PFSK-1 (cell line): ENCODE data around the gene MYBPH.

Experiments
- FOXP2 ChIP-seq: optimal IDR thresholded peaks from 2 replicates; pipeline ENCODE3; 2011; ENCODE audit warnings: borderline replicate concordance, control low read depth, inconsistent platforms; ENCODE audit not compliant: insufficient read depth; ENCODE audit errors: extremely low read length, extremely low read depth
- POLR2AphosphoS5 ChIP-seq: IDR thresholded peaks from 2 replicates; pipeline ENCODE4 v1.6.1; 2012; ENCODE audit warnings: low read depth, mild to moderate bottlenecking, control low read depth, low read length, moderate library complexity
- REST ChIP-seq, 2 experiments: IDR thresholded peaks; 2 replicates each; pipeline versions ENCODE4 v1.6.1 to v1.8.0; 2011 to 2012; ENCODE audit warnings: low read depth in 2 of 2, low read length in 2 of 2, control low read depth in 1 of 2, inconsistent platforms in 1 of 2, mild to moderate bottlenecking in 1 of 2, moderate library complexity in 1 of 2; ENCODE audit not compliant: insufficient read depth in 1 of 2
- SIN3A ChIP-seq: IDR thresholded peaks from 2 replicates; pipeline ENCODE4 v1.6.1; 2012; ENCODE audit warnings: mild to moderate bottlenecking, low read length, moderate library complexity, borderline replicate concordance; ENCODE audit not compliant: insufficient read depth
- TAF1 ChIP-seq: IDR thresholded peaks from 2 replicates; pipeline ENCODE4 v1.6.1; 2012; ENCODE audit warnings: low read length, control low read depth, borderline replicate concordance; ENCODE audit not compliant: insufficient read depth

Gene MYBPH

GRCh38 chr1:203142124-203142523 lies 33.5 kb downstream of the MYBPH start:
- no peak for TF ChIP-seq REST (IDR thresholded peaks at IDR 0.05; ENCODE audit: insufficient read depth in 1 of 2, low read depth in 2 of 2, low read length in 2 of 2)
- no peak for TF ChIP-seq SIN3A
- no peak for TF ChIP-seq POLR2AphosphoS5
- no peak for TF ChIP-seq TAF1
- no peak for TF ChIP-seq FOXP2

- no peak for TF ChIP-seq FOXP2
- no peak for TF ChIP-seq SIN3A
- TF ChIP-seq TAF1: no peak
- TF ChIP-seq POLR2AphosphoS5: no peak
- no peak for TF ChIP-seq REST (IDR thresholded peaks at IDR 0.05; ENCODE audit: insufficient read depth in 1 of 2, low read depth in 2 of 2, low read length in 2 of 2)
Measured at GRCh38 chr1:203140743-203141520, 34.7 kb downstream of the MYBPH start.

- TF ChIP-seq FOXP2: no peak
- no peak for TF ChIP-seq REST (IDR thresholded peaks at IDR 0.05; ENCODE audit: insufficient read depth in 1 of 2, low read depth in 2 of 2, low read length in 2 of 2)
- TF ChIP-seq TAF1: no peak
- no peak for TF ChIP-seq SIN3A
- TF ChIP-seq POLR2AphosphoS5: no peak
Measured at GRCh38 chr1:203139976-203140475, 35.6 kb downstream of the MYBPH start.

- TF ChIP-seq TAF1 (no peak), REST (IDR thresholded peaks at IDR 0.05; ENCODE audit: insufficient read depth in 1 of 2, low read depth in 2 of 2, low read length in 2 of 2) (no peak), POLR2AphosphoS5 (no peak), SIN3A (no peak), FOXP2 (no peak)
Measured at GRCh38 chr1:203138066-203138465, 37.6 kb downstream of the MYBPH start.

GRCh38 chr1:203137324-203137723 lies 38.3 kb downstream of the MYBPH start:
- TF ChIP-seq REST (IDR thresholded peaks at IDR 0.05; ENCODE audit: insufficient read depth in 1 of 2, low read depth in 2 of 2, low read length in 2 of 2) (no peak), SIN3A (no peak), FOXP2 (no peak), POLR2AphosphoS5 (no peak), TAF1 (no peak)
